Fibroblast of peridontal ligament (primary cell): ENCODE data around the gene TSPO2.
A peak's percentile ranks its signal among the peaks of the same experiment; 100 is the strongest.

ENCODE experiments used
- DNase-seq: peaks from one replicate; pipeline ENCODE4 v3.0.0-alpha.2; 2010; ENCODE audit errors: extremely low read depth

The TSPO2 gene

GRCh38 chr6:41051873-41052272 is 9.6 kb downstream of the TSPO2 start:
- DNase-seq, result no peak

- DNase-seq, result no peak
These were observed 10.8 kb downstream of the TSPO2 start, which contains the start of gene APOBEC2 for GRCh38 chr6:41053041-41053440. TSS of gene APOBEC2 (plus strand) at chr6:41053202. CDS start at chr6:41053348, 146 bp downstream.

GRCh38 chr6:41054511-41054910 is 12.2 kb downstream of the TSPO2 start:
- no peak for DNase-seq

- no peak for DNase-seq
These were observed 12.9 kb downstream of the TSPO2 start for GRCh38 chr6:41055149-41055548.

GRCh38 chr6:41056768-41057490 is 14.7 kb downstream of the TSPO2 start:
- DNase-seq, result no peak

- no peak for DNase-seq
These were observed 16.5 kb downstream of the TSPO2 start for GRCh38 chr6:41058783-41059181.

- DNase-seq, result peak; percentile 18
These were observed 17.3 kb downstream of the TSPO2 start for GRCh38 chr6:41059556-41059955.

- no peak for DNase-seq
These were observed 19.0 kb downstream of the TSPO2 start for GRCh38 chr6:41061196-41061726.

GRCh38 chr6:41062056-41062455 is 19.8 kb downstream of the TSPO2 start:
- DNase-seq, result no peak

- DNase-seq, result no peak
These were observed 21.6 kb downstream of the TSPO2 start for GRCh38 chr6:41063884-41064285.

- DNase-seq, result no peak
These were observed 22.6 kb downstream of the TSPO2 start for GRCh38 chr6:41064841-41065240.

- DNase-seq, result no peak
These were observed 23.3 kb downstream of the TSPO2 start for GRCh38 chr6:41065550-41066026.

GRCh38 chr6:41066867-41067304 is 24.6 kb downstream of the TSPO2 start:
- DNase-seq, result peak; percentile 91

GRCh38 chr6:41071501-41071922 is 29.2 kb downstream of the TSPO2 start:
- no peak for DNase-seq

GRCh38 chr6:41071923-41072835 is 29.9 kb downstream of the TSPO2 start, which contains the start of gene OARD1:
TSS of gene OARD1 (minus strand) at chr6:41072356. CDS start at chr6:41071634, 722 bp downstream.
- peak; percentile 77 for DNase-seq

GRCh38 chr6:41072836-41073202 is 30.6 kb downstream of the TSPO2 start, which contains the start of gene NFYA:
TSS of gene NFYA (plus strand) at chr6:41072974. CDS start at chr6:41079090, 6,116 bp downstream.
- peak; percentile 100 for DNase-seq

GRCh38 chr6:41073203-41073967 is 31.1 kb downstream of the TSPO2 start:
- DNase-seq, result no peak

- peak; percentile 67 for DNase-seq
These were observed 31.9 kb downstream of the TSPO2 start for GRCh38 chr6:41073968-41074691.

- peak; percentile 21 for DNase-seq
These were observed 32.6 kb downstream of the TSPO2 start for GRCh38 chr6:41074692-41075436.
